SK-N-SH treated with all-trans-retinoic acid at 6 μM for 48 hours (cell line): ENCODE data around the gene TMEM184A.

Source experiments
- BACH2 ChIP-seq: fragments of 250-450 bp; sonication (Bioruptor Pico); IDR thresholded peaks from 2 replicates; pipeline ENCODE4 v1.9.0; 2021; ENCODE audit warnings: mild to moderate bottlenecking, borderline replicate concordance
- CREB5 ChIP-seq: fragments of 250-450 bp; sonication (Bioruptor Pico); IDR thresholded peaks from 2 replicates; pipeline ENCODE4 v1.5.1; 2020; ENCODE audit warnings: low read depth, mild to moderate bottlenecking, moderate library complexity
- CSRNP3 ChIP-seq: fragments of 250-450 bp; sonication (Bioruptor Pico); IDR thresholded peaks from 2 replicates; pipeline ENCODE4 v1.5.1; 2021; ENCODE audit warnings: mild to moderate bottlenecking, moderate library complexity
- ESRRG ChIP-seq: fragments of 250-450 bp; sonication (Bioruptor Pico); IDR thresholded peaks from 2 replicates; pipeline ENCODE4 v1.6.1; 2021; ENCODE audit warnings: mild to moderate bottlenecking
- GLIS3 ChIP-seq: fragments of 250-450 bp; sonication (Bioruptor Pico); IDR thresholded peaks from 2 replicates; pipeline ENCODE4 v1.5.0; 2020; ENCODE audit warnings: mild to moderate bottlenecking, moderate library complexity
- OSR1 ChIP-seq: fragments of 250-450 bp; sonication (Bioruptor Pico); IDR thresholded peaks from 2 replicates; pipeline ENCODE4 v1.8.0; 2022; ENCODE audit warnings: moderate library complexity, mild to moderate bottlenecking, inconsistent platforms
- RARB ChIP-seq: fragments of 250-450 bp; sonication (Bioruptor Pico); IDR thresholded peaks from 2 replicates; pipeline ENCODE4 v1.8.0; 2021; ENCODE audit warnings: mild to moderate bottlenecking, moderate library complexity
- SNAI2 ChIP-seq: fragments of 250-450 bp; sonication (Bioruptor Pico); IDR thresholded peaks from 2 replicates; pipeline ENCODE4 v1.5.0; 2020; ENCODE audit warnings: mild to moderate bottlenecking, moderate library complexity
- TOX ChIP-seq: fragments of 250-450 bp; sonication (Bioruptor Pico); IDR thresholded peaks from 2 replicates; pipeline ENCODE4 v1.8.0; 2021; ENCODE audit warnings: mild to moderate bottlenecking, moderate library complexity, borderline replicate concordance
- ZFP30 ChIP-seq: fragments of 450-650 bp; formaldehyde crosslinking; IDR thresholded peaks from 2 replicates; pipeline ENCODE4 v1.5.0; 2022; ENCODE audit warnings: mild to moderate bottlenecking, moderate library complexity

GRCh38 chr7:1559626-1560590 lies 3.9 kb upstream of the TMEM184A start:
- TF ChIP-seq RARB (CRISPR knock-in tag) (no peak), BACH2 (CRISPR knock-in tag) (no peak), CREB5 (no peak), GLIS3 (CRISPR knock-in tag) (no peak), SNAI2 (CRISPR knock-in tag) (no peak), TOX (CRISPR knock-in tag) (no peak), ESRRG (no peak), OSR1 (CRISPR knock-in tag) (no peak), CSRNP3 (CRISPR knock-in tag) (no peak), ZFP30 (CRISPR knock-in tag) (no peak)
